H1 (cell line): ENCODE results near the gene TMTC2. TPM values are rescaled to one million over a fixed set of nuclear protein-coding genes. Genes with fewer than 3 reads are reported as not detected.

Source experiments
- CHD7 ChIP-seq: fragments of 300-600 bp; sonication (generic); IDR thresholded peaks from 2 replicates; pipeline ENCODE4 v1.7.1; 2012; ENCODE audit warnings: low read length, moderate library complexity, mild to moderate bottlenecking, inconsistent platforms; ENCODE audit not compliant: insufficient replicate concordance
- KDM5A ChIP-seq: fragments of 200-600 bp; IDR thresholded peaks from 2 replicates; pipeline ENCODE4 v1.7.1; 2012; ENCODE audit warnings: mild to moderate bottlenecking, low read length, inconsistent platforms, mixed read lengths
- RXRA ChIP-seq: IDR thresholded peaks from 2 replicates; pipeline ENCODE4 v1.6.1; 2011; ENCODE audit warnings: low read depth, mild to moderate bottlenecking, low read length, moderate library complexity; ENCODE audit not compliant: insufficient read depth
- polyA plus RNA-seq, 7 experiments: library from polyadenylated mRNA; depleted of rRNA in 3 of 7; stranded (reverse) in 5 of 7; unstranded in 2 of 7; fragments of >200 nt in 5 of 7; fragments of 200-250 nt in 2 of 7; gene quantifications; 1 replicate in 5 of 7; 2 replicates in 1 of 7; 4 replicates in 1 of 7; pipeline versions ENCODE4 v1.2.1 to v1.2.3, GENCODE V29; 2011 to 2013; ENCODE audit warnings: missing spikeins in 2 of 7, mixed read lengths in 2 of 7
- total RNA-seq: library from RNA; stranded (reverse); fragmentation: NEBNext Ultra II Directional; extraction: Animal tissue kit (Norgen Biotek cat#: 25700); gene quantifications from 2 replicates; pipeline ENCODE4 v1.2.1, GENCODE V29; 2021

TMTC2 gene
- total and polyA plus RNA-seq, 2 of the 8 experiments (the other 6 are each of a cell fraction or from before 2014, with no cell fraction given) = 2.3 to 3.9 TPM

- TF ChIP-seq CHD7 (no peak), KDM5A (no peak), RXRA (no peak)
These were observed 381.3 kb downstream of the TMTC2 start (continued) for GRCh38 chr12:83067981-83068380.
